ENCODE results near the gene AOPEP.

AOPEP gene

GRCh38 chr9:95130484-95130883 is 404.0 kb downstream of the AOPEP start:
- DNase-seq: no peak

GRCh38 chr9:95131023-95131943 is 404.8 kb downstream of the AOPEP start:
- DNase-seq: peak; percentile 84

GRCh38 chr9:95132366-95133324 is 406.1 kb downstream of the AOPEP start:
- DNase-seq: no peak

- no peak for DNase-seq
Measured at GRCh38 chr9:95133325-95133705, 406.8 kb downstream of the AOPEP start.

DNA sequence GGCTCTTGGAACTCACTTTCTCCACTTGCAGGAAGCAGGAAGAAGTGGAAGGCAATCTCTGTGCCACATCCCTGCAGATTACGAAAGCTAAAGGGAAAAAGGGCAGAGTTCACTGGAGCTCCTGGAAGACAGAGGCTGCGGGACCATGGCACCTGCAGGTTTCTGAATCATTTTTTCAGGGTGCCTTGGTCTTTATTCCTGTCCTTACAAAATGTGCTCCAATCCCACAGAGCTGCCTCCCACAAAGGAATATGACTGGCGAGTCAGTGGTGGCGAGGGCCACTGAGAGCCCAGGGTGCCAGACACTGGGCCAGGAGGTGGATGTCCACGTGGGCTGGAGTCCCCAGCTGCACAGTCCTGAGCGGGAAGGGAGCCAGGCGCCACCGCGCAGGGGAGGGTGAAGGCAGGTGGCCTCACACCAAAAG is 408.0 kb downstream of the AOPEP start:
- DNase-seq: no peak

DNA sequence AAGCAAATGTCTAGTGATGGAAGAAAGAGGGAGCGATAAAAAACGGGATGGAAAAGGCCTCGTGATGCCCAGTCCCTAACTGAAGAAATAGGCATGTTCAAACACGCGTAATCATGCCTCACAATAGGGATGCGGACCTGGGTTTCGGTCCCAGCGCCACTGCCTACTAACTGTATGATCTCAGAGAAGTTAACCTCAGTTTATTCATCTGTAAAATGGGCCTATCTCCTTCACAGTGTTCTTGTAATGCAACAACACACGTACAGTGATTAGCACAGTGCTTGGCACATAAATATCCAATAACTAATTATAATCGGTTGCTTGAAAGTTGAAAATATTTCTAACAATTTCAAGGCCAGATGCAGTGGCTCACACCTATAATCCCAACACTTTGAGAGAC is 409.3 kb downstream of the AOPEP start:
- no peak for DNase-seq

Data from retina (tissue), 1 donor.